Glomerular visceral epithelial cell (primary cell): ENCODE measurements around the gene NEK6.

Source experiments
- DNase-seq: peaks from one replicate; pipeline ENCODE4 v3.0.0-alpha.2; 2016; ENCODE audit errors: extremely low spot score

Gene NEK6

GRCh38 chr9:124354346-124355038 lies 96.7 kb downstream of the NEK6 start:
- DNase-seq: no peak

DNA sequence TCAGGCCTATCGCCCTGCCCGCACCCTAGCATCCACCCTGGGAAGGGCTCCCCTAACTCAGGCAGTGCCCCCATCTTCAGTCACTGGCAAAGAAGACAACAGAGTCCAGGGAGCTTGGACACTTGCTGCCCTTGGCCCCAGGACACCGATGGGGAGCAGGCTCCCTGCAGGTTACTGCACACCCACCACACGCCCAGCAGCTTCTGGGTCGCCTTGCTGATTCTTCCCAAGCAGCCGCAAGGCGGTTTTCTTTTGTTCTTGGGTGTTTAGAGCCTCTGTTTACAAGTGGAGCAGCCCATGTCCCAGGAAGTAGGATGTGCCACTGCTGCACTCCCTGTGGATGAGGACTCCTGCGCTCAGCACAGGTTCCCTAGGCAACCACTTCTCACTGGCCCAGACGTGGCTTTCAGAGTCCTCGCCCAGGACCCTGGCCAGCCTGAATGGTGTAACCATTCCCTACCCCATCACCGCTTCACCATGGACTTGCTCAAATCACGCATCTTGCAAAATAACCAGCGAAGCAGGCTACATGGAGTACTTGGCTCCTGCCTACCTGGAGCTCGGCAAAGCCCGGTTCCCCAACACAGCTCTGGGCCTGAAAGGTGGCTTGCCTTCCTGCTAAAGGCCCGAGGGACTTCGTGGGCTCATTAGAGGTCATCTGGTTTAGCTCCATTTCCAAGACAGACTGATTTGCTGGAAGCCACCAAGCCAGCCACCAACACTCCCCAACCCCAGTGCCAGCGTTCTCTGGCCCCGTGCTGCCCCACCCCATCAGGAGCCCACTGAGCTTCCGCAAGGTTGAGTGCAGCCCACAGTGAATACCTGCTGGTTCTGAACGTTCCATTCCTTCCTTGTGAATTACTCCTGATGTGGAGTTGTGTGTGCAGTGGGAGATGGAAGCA lies 97.5 kb downstream of the NEK6 start:
- DNase-seq: no peak

DNA sequence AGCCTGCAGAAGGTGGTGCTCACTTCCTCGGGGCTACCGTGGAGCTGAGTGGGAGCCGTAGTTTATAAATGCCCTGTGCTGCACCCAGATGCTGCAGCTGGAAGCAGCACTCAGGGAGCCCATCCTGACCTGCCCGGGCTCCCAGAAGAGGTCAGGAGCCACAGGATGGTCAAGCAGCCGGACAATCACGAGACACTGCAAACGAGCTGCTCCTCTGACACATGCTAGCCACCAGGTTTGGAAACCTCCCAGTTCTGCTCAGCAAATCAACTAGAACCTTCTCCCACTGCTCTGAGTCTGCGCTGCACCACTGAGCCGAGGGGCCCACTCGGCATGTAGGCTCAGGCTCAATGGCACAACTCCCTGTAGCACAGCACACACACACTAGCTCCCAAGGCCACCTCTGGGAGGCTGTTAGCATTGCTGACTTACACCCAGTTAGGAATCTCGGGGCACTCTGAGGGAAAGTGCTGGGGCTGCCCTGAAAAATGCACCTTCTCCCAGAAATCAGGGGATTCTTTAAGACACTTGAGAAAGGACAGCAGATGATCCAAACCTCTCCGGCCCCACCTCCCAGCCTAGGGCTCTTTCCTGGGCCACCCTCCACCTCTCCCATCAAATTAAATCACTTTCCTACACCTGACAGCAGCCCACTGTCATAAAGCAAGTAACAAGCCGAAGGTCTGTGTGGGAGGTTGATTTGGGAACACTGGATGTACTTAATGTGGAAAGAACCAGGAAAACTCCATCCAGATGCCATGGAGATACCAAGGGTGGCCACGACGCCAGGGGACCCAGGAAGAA lies 98.4 kb downstream of the NEK6 start:
- DNase-seq: no peak

DNA sequence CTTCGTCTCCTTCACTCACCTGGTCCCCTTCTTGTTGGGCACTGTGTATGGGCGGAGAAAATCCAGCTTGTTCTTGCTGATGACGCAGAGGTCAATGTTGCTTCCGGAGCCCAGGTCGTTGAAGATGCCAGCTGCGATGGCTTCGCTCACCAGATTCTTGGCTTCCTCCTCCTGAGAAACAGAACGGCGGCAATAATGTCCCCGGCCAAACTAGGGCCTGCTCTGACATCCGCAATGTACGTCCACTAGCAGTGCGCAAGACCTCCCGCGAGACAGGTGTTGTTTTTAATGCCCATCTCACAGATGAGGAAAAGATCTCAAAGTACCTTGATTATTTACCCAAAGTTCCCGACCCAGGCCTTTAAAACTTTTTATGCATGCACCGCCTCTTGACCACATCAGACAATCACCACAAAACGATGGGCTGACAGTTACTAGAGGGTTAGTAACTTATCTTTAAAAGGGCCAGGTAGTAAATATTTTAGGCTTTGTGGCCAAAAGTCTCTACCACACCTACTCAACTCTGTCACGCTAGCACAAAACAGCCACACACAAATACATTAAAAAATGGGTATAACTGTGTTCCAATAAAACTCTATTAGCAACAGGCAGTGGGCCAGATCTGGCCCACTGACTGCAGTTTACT lies 99.1 kb downstream of the NEK6 start:
- DNase-seq: no peak

GRCh38 chr9:124357721-124358361 lies 100.1 kb downstream of the NEK6 start:
- DNase-seq: no peak

DNA sequence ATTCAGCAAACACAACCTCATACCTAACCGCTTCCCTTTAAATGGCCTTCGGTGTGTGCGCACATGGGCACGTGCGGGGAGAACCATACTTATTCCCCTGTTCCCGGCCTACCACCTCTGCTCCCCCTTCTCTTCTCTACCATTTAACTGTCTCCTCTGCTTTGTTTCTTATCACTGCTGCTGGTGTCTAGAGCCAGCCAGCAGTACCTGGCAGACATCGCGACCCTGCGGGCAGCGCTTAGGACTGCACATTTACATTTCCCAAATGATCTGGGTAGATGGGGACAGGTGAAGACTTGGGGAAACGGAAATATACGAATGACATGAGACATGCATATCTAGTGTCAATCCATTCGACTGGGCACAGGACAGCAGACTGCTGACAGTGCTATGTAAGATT lies 100.9 kb downstream of the NEK6 start:
- DNase-seq: no peak

- DNase-seq: no peak
These were observed 101.7 kb downstream of the NEK6 start for GRCh38 chr9:124359426-124359825.

- no peak for DNase-seq
These were observed 102.3 kb downstream of the NEK6 start for GRCh38 chr9:124359855-124360678.

DNA sequence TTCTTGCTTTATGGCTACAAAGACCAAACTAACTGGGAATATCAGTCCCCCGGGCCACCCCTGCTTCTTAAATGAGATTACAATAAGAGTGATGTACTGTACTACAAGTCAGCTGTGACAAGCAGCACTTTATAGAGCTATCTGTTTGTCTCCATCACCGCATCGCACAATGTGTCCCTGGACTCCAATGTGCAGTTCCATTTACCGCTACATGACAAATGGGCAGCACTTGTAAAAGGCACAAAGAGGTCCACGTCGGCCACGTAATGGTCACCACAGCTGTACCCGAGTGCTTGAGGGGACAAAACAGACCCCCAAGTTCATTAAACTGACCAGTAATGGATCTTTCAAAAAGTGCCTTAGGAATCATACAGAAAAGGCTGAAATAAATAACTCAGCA lies 103.4 kb downstream of the NEK6 start:
- DNase-seq: no peak

- peak; percentile 68 for DNase-seq
These were observed 105.8 kb downstream of the NEK6 start for GRCh38 chr9:124363326-124364096.

GRCh38 chr9:124364141-124364540 lies 106.4 kb downstream of the NEK6 start:
- no peak for DNase-seq

DNA sequence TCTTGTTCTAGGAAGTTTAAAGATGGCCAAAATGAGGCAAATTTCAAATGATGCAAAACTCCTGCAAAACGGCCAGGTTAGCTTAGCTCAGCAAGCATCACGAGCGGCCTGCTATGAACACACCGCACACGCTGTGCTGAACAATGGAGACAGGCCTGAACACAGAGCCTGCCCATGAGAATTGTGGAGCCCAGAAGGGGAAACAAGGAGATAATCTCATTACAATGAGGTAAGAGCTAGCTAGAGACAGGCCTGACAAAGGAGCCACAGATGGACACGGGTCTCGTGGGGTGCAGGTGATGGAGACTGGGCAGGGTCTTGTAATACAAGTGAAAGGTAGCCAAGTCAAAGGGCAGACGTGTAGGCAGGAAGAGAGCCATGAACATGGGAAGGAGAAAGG lies 107.3 kb downstream of the NEK6 start:
- DNase-seq: no peak

DNA sequence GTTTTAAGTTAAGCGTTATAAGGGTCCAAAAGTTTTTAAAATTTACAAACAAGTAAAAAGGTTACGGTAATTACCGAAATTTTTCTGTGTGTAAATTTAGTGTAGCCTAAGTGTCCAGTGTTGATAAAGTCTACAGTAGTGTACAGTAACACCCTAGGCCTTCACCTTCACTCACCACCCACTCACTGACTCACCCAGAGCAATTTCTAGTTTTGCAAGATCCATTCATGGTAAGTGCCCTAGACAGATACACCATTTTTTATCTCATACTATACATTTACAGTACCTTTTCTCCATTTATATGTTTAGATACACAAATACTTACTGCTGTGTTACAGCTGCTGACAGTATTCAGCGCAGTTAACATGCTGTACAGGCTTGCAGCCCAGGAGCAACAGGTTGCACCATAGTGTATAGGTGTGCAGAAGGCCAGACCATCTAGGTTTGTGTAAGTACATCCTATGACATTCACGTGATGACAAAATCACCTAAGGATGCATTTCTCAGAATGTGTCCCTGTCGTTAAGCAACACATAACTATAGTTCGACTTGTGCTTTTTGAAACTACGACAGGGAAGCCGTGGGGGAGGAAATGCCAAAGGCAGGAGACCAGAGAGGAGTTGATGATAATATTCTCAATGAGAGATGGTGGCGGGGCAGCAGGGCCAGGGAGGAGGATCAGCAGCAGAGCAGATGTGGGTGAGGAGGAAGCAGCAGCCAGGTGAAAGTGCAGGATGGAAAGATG lies 108.9 kb downstream of the NEK6 start:
- DNase-seq: no peak

DNA sequence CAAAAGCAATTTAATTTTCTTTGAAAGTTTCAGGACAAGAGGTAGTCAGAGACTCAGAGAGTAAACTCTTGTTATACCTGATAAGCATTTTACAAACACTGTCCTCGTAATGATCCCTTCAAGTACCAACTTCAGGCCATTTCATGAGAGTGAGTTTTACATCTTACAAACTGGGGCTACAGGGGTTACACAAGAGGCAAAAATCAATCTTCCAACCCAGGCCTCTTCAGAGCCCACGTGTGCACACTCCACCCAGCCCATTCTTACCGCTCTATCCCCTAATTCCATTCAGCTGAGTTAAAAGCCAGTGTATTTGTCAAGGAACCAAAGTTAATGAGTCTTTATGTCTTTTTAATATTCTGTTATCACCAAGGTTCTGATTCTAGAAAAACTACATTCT lies 110.9 kb downstream of the NEK6 start:
- DNase-seq: no peak

GRCh38 chr9:124369231-124369797 lies 111.6 kb downstream of the NEK6 start:
- DNase-seq: no peak

- no peak for DNase-seq
These were observed 113.3 kb downstream of the NEK6 start for GRCh38 chr9:124370896-124371582.

DNA sequence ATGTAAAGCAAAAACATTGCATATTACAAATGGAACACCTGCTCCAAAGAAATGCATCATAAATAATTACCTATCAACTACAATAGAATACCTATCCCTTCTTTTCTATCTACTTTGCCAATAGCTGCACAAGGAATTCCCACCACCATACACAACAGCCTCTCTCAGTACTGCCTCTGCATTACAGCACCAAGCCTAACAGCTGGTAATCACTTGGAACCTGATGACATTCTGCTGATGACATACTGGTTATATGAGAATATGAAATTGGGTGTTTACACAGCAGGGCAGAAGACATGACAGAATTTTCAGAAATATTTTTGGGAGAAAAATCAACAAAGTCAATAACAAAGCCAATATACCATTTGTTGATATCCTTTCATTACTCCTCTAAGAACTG lies 114.3 kb downstream of the NEK6 start:
- DNase-seq: no peak

GRCh38 chr9:124373386-124373785 lies 115.6 kb downstream of the NEK6 start:
- DNase-seq: no peak
